Thoracic aorta (tissue), 2 donors: Measurements from ENCODE around the gene MYH8. TPM values are rescaled to one million over a fixed set of nuclear protein-coding genes. Genes with fewer than 3 reads are reported as not detected.

Experiments used
- ATAC-seq: fragments of 150-250 bp; one replicate; pipeline ENCODE4 v1.8.0; 2017; ENCODE audit warnings: low read depth; ENCODE audit not compliant: insufficient number of reproducible peaks, low FRiP score
- DNase-seq: peaks from one replicate; pipeline ENCODE4 v3.0.0-alpha.2; 2020; ENCODE audit warnings: low spot score
- H3K27ac ChIP-seq, 2 donors: fragments of 200-600 bp; sonication (generic); 1 replicate in 1 of 2; 2 replicates in 1 of 2; pipeline ENCODE4 v1.5.1; 2016; ENCODE audit warnings: mild to moderate bottlenecking in 2 of 2, moderate library complexity in 2 of 2
- H3K27me3 ChIP-seq: fragments of 200-600 bp; sonication (generic); replicated peaks from 2 replicates; pipeline ENCODE4 v1.6.0; 2016; ENCODE audit warnings: mild to moderate bottlenecking; ENCODE audit not compliant: insufficient read depth
- H3K36me3 ChIP-seq: fragments of 200-600 bp; sonication (generic); one replicate; pipeline ENCODE4 v1.5.1; 2016
- H3K4me1 ChIP-seq, 2 donors: fragments of 200-600 bp; sonication (generic); 1 replicate in 1 of 2; 2 replicates in 1 of 2; pipeline versions ENCODE4 v1.5.1 to v1.6.0; 2016; ENCODE audit warnings: low read depth in 2 of 2, mild to moderate bottlenecking in 1 of 2; ENCODE audit not compliant: control insufficient read depth in 1 of 2
- H3K4me3 ChIP-seq: fragments of 200-600 bp; sonication (generic); 2 replicates; pipeline ENCODE4 v1.5.1; 2016; ENCODE audit warnings: mild to moderate bottlenecking
- H3K9me3 ChIP-seq: fragments of 200-600 bp; sonication (generic); 2 replicates; pipeline ENCODE4 v1.5.1; 2016
- CTCF ChIP-seq: fragments of 200-600 bp; sonication (generic); IDR thresholded peaks from one replicate; pipeline ENCODE4 v1.5.1; 2019; ENCODE audit warnings: antibody characterized with exemption
- total RNA-seq, 2 donors: library from RNA; depleted of rRNA; stranded (reverse); fragments of >200 nt; gene quantifications; one replicate each; pipeline versions ENCODE4 v1.1.0 to v1.2.3, GENCODE V29; 2016

Gene MYH8
- total RNA-seq, 2 donors from 2014 or later: not detected

GRCh38 chr17:10352893-10353292 is 68.9 kb downstream of the MYH8 start:
- H3K27ac ChIP-seq: no peak overlapping the region
- DNase-seq (no peak), ATAC-seq (no peak)
- H3K9me3 ChIP-seq: no peaks in the 10 kb centered on the region
- H3K36me3 ChIP-seq: no peaks in the 10 kb centered on the region
- no peaks in the 10 kb centered on the region for H3K4me1 ChIP-seq
- no peaks in the 10 kb centered on the region for H3K27me3 ChIP-seq
- TF ChIP-seq CTCF: no peak
- no peak overlapping the region for H3K4me3 ChIP-seq

GRCh38 chr17:10349403-10349802 is 72.3 kb downstream of the MYH8 start:
- DNase-seq (no peak), ATAC-seq (no peak)
- Histone ChIP-seq H3K36me3 (no peaks in the 10 kb centered on the region), H3K27me3 (no peaks in the 10 kb centered on the region), H3K4me3 (no peak overlapping the region), H3K9me3 (no peaks in the 10 kb centered on the region), H3K4me1 (no peaks in the 10 kb centered on the region), H3K27ac (no peak overlapping the region)
- no peak for TF ChIP-seq CTCF

- no peaks in the 10 kb centered on the region for H3K36me3 ChIP-seq
- no peak for DNase-seq
- no peak overlapping the region for H3K4me3 ChIP-seq
- H3K9me3 ChIP-seq: no peaks in the 10 kb centered on the region
- no peak for TF ChIP-seq CTCF
- no peak overlapping the region for H3K27ac ChIP-seq
- no peak for ATAC-seq
- H3K4me1 ChIP-seq: no peaks in the 10 kb centered on the region
- no peaks in the 10 kb centered on the region for H3K27me3 ChIP-seq
Observed at GRCh38 chr17:10344816-10345215, 76.9 kb downstream of the MYH8 start.

Other genes with a start within 250 kb of the MYH8 start
- gene GAS7, start 223.3 kb downstream of the MYH8 start, total RNA-seq: 10 to 100 TPM; 69.0 to 70.8 TPM
- gene MYH13, start 48.9 kb downstream of the MYH8 start, total RNA-seq: not detected
- gene MYH4, start 47.6 kb upstream of the MYH8 start, total RNA-seq: not detected
- gene MYH1, start 96.6 kb upstream of the MYH8 start, total RNA-seq: not detected
- gene MYH2, start 127.7 kb upstream of the MYH8 start, total RNA-seq: 10 to 100 TPM in 1 of 2 donors, under 1 TPM in 1; 0.28 to 11.9 TPM
- 1 to 10 TPM; 3.0 to 7.1 TPM for gene MYH3, start 235.4 kb upstream of the MYH8 start, total RNA-seq